GM19035 (cell line): ENCODE results near the gene CATSPER4.

Experiments
- ATAC-seq: cut with Tn5 transposase; IDR thresholded peaks from one replicate; pipeline ENCODE4 v1.9.1; 2021; ENCODE audit not compliant: unreplicated experiment

CATSPER4 gene

DNA sequence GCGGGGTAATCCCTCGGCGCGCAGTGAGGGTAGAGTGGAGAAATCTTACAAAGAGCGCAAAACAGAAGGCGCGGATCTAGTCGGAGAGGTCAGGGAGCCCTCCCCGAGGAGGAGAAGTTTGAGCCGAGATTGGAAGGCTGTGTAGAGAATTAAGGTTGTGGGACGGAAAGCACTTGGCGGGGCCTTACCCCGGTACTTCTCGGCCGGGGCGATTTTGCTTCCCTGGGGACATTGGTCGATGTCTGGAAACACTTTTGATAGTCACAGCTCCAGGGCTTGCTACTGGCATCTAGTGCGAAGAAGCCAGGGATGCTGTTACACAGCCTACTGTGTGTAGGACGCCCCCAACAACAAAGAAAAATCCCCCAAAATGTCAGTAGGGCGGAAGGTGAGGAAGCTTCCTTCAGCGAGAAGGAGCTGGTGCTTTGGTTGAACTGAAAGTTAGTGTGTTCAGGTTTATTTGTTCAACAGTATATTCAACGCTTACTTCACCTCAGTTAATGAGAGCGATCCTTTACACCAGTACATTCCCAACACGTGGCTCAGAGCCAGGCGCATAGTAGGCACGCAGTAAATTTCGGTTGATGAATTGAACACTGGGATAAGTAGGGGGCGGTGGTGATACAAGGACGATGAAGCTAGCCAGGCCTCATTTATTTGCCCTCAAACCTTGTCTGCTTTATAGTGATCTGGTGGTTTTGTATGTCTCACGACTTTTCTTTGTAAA lies 44.4 kb downstream of the CATSPER4 start:
- ATAC-seq, result peak; percentile 2

DNA sequence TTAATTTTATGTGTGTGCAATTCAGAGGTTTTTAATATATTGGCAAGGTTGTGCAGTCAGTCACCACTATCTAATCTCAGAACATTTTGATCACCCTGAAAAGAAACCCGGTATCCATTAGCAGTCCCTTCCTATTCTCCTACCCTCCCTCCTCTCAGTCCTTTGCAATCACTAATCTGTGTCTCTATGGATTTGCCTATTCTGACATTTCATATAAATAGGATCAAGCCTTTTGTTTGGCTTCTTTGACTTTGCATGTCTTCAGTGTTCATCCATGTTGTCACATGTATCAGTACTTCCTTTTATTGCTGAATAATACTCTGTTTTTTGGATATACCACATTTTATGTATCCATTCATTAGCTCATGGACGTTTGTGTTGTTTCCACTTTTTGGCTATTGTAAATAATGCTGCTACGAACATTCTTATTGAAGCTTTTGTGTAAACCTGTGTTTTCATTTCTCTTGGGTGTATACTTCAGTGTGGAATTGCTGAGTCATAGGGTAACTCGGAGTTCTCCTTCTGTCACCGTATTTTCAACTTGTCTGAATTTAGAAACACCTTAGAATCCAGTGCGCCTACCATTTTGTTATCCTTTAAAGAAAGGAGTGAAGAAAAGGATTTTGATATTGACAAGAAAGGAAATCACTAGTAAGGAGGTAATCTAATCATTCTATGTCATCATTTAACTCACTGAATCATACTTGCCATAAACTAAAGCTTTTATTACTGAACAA lies 47.0 kb downstream of the CATSPER4 start:
- ATAC-seq, result no peak

DNA sequence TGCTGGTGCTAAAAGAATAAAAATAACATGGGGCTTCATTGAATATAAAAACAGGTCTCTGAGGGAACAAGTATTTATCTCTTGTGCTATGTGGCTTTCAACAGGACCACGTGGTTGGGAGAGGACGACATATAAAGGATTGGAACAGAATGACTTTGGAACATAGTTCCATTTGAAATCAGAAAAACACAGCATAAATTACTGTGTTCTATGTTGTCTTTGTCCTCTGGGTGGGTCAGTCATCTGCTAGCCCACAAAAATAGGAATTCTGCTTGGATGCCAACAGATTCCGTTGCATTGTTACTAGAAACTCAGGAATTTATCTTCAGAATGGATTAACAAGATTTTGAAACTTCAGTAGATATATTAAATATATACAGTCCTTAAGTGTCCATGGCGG lies 49.5 kb downstream of the CATSPER4 start:
- ATAC-seq, result no peak
